H1 (cell line): ENCODE measurements around the gene CACNG1. TPM values are rescaled to one million over a fixed set of nuclear protein-coding genes. Genes with fewer than 3 reads are reported as not detected.

Experiments used
- CTCF ChIA-PET: fragments of 300-600 bp; sonication (Branson Sonifier 250); formaldehyde crosslinking; loops from one replicate; lab custom pipeline; 2021; ENCODE audit not compliant: partially characterized antibody; lab: Charles Lee
- POLR2A ChIA-PET: fragments of 300-600 bp; sonication (Branson Sonifier 250); formaldehyde crosslinking; loops from one replicate; lab custom pipeline; 2021; ENCODE audit warnings: inconsistent platforms; ENCODE audit not compliant: partially characterized antibody; lab: Charles Lee
- DNase-seq, 2 experiments: peaks; one replicate each; pipeline versions ENCODE4 v3.0.0 to v3.0.0-alpha.2; 2010 to 2022; ENCODE audit warnings: low spot score in 2 of 2, low read depth in 1 of 2, mixed read lengths in 1 of 2
- FAIRE-seq: peaks from 2 replicates; lab custom pipeline; 2011; peaks lifted over from hg19 to GRCh38; lab: Jason Lieb, UNC
- H2AFZ ChIP-seq: 2 replicates; pipeline ENCODE4 v1.8.1; 2012; ENCODE audit warnings: low read length, inconsistent platforms
- H2AK5ac ChIP-seq: 2 replicates; pipeline ENCODE4 v1.6.1; 2013; ENCODE audit warnings: low read depth, low read length
- H2BK120ac ChIP-seq: replicated peaks from 2 replicates; pipeline ENCODE3; 2013; ENCODE audit warnings: low read depth, low read length, inconsistent platforms
- H2BK12ac ChIP-seq: 2 replicates; pipeline ENCODE4 v1.6.1; 2013; ENCODE audit warnings: low read depth, low read length
- H2BK15ac ChIP-seq: 2 replicates; pipeline ENCODE4 v1.6.1; 2013; ENCODE audit warnings: low read length
- H2BK20ac ChIP-seq: 2 replicates; pipeline ENCODE4 v1.6.1; 2013; ENCODE audit warnings: low read length
- H2BK5ac ChIP-seq: 2 replicates; pipeline ENCODE4 v1.6.1; 2013; ENCODE audit warnings: low read depth, low read length
- H3K14ac ChIP-seq: 2 replicates; pipeline ENCODE4 v1.6.1; 2013; ENCODE audit warnings: inconsistent platforms; ENCODE audit not compliant: insufficient read length
- H3K18ac ChIP-seq: 2 replicates; pipeline ENCODE4 v1.6.1; 2013; ENCODE audit warnings: low read length; ENCODE audit errors: extremely low read depth
- H3K23ac ChIP-seq: 2 replicates; pipeline ENCODE4 v1.6.1; 2013; ENCODE audit warnings: inconsistent platforms; ENCODE audit not compliant: insufficient read length
- H3K23me2 ChIP-seq: 2 replicates; pipeline ENCODE4 v1.6.1; 2013; ENCODE audit warnings: low read depth, low read length
- H3K27ac ChIP-seq: 2 replicates; pipeline ENCODE4 v1.6.1; 2011; ENCODE audit warnings: low read depth, low read length, inconsistent platforms
- H3K27me3 ChIP-seq, 4 experiments: replicated peaks in 1 of 4; 1 replicate in 1 of 4; 2 replicates in 3 of 4; pipeline versions ENCODE4 v1.6.1 to v1.8.1; 2011 to 2013; ENCODE audit warnings: low read length in 3 of 4, mild to moderate bottlenecking in 3 of 4, inconsistent platforms in 2 of 4, mixed read lengths in 2 of 4, moderate library complexity in 1 of 4; ENCODE audit not compliant: control insufficient read depth in 3 of 4, insufficient read depth in 3 of 4; ENCODE audit errors: extremely low read depth in 1 of 4
- H3K36me3 ChIP-seq, 4 experiments: 2 replicates each; pipeline versions ENCODE4 v1.6.1 to v1.8.1; 2011 to 2013; ENCODE audit warnings: mild to moderate bottlenecking in 4 of 4, low read length in 3 of 4, moderate library complexity in 2 of 4, control low read depth in 1 of 4, inconsistent platforms in 1 of 4; ENCODE audit not compliant: insufficient read depth in 4 of 4, control insufficient read depth in 2 of 4
- H3K4ac ChIP-seq: replicated peaks from 2 replicates; pipeline ENCODE3; 2013; ENCODE audit warnings: low read length, low read depth, mixed read lengths, inconsistent platforms; ENCODE audit not compliant: insufficient read length
- H3K4me1 ChIP-seq, 4 experiments: replicated peaks in 1 of 4; 1 replicate in 1 of 4; 2 replicates in 3 of 4; pipeline versions ENCODE4 v1.6.1 to v1.8.1; 2011 to 2013; ENCODE audit warnings: low read length in 3 of 4, inconsistent platforms in 2 of 4, mixed read lengths in 1 of 4; ENCODE audit not compliant: insufficient read depth in 4 of 4, control insufficient read depth in 3 of 4
- H3K4me2 ChIP-seq, 2 experiments: 2 replicates each; pipeline versions ENCODE4 v1.6.1 to v1.8.1; 2011 to 2013; ENCODE audit warnings: low read depth in 2 of 2, low read length in 2 of 2, control low read depth in 1 of 2, inconsistent platforms in 1 of 2, mild to moderate bottlenecking in 1 of 2; ENCODE audit not compliant: insufficient read depth in 1 of 2
- H3K4me3 ChIP-seq, 4 experiments: fragments of 200-600, 300-600 bp in 1 of 4; sonication (generic), shearing (Covaris generic), sonication (Bioruptor Twin) in 1 of 4; 2 replicates each; pipeline versions ENCODE4 v1.5.1 to v1.8.1; 2011 to 2016; ENCODE audit warnings: low read length in 4 of 4, low read depth in 3 of 4, control low read depth in 2 of 4, inconsistent platforms in 2 of 4, mild to moderate bottlenecking in 2 of 4, mixed read lengths in 1 of 4, moderate library complexity in 1 of 4; ENCODE audit not compliant: insufficient read depth in 2 of 4; ENCODE audit errors: extremely low read depth in 1 of 4
- H3K56ac ChIP-seq: replicated peaks from 2 replicates; pipeline ENCODE3; 2013; ENCODE audit warnings: low read depth, mild to moderate bottlenecking, mixed read lengths, low read length, inconsistent platforms; ENCODE audit not compliant: insufficient read length
- H3K79me1 ChIP-seq: 2 replicates; pipeline ENCODE4 v1.6.1; 2013; ENCODE audit warnings: low read depth, low read length, control low read depth
- H3K79me2 ChIP-seq, 2 experiments: 2 replicates each; pipeline versions ENCODE4 v1.6.1 to v1.8.1; 2012 to 2013; ENCODE audit warnings: low read length in 2 of 2, mild to moderate bottlenecking in 2 of 2, inconsistent platforms in 1 of 2; ENCODE audit not compliant: insufficient read depth in 2 of 2, control insufficient read depth in 1 of 2
- H3K9ac ChIP-seq, 4 experiments: replicated peaks in 1 of 4; 1 replicate in 1 of 4; 2 replicates in 3 of 4; pipeline versions ENCODE4 v1.6.1 to v1.8.1; 2011 to 2013; ENCODE audit warnings: low read depth in 3 of 4, low read length in 3 of 4, control low read depth in 2 of 4, mild to moderate bottlenecking in 2 of 4, moderate library complexity in 2 of 4, inconsistent platforms in 1 of 4; ENCODE audit errors: extremely low read depth in 1 of 4
- H3K9me3 ChIP-seq, 2 experiments: 2 replicates each; pipeline versions ENCODE4 v1.6.1 to v1.8.1; 2012 to 2013; ENCODE audit warnings: mild to moderate bottlenecking in 2 of 2, moderate library complexity in 2 of 2, control low read depth in 1 of 2, inconsistent platforms in 1 of 2, low read depth in 1 of 2, low read length in 1 of 2, mixed read lengths in 1 of 2; ENCODE audit not compliant: insufficient read depth in 2 of 2
- H4K20me1 ChIP-seq, 2 experiments: replicated peaks in 1 of 2; 2 replicates each; pipeline versions ENCODE3 to v1.8.1; 2011 to 2013; ENCODE audit warnings: inconsistent platforms in 2 of 2, low read length in 2 of 2, mild to moderate bottlenecking in 1 of 2; ENCODE audit not compliant: insufficient read depth in 2 of 2, control insufficient read depth in 1 of 2
- H4K5ac ChIP-seq: 2 replicates; pipeline ENCODE4 v1.6.1; 2013; ENCODE audit warnings: low read length, low read depth, mixed read lengths, inconsistent platforms; ENCODE audit not compliant: insufficient read length
- H4K8ac ChIP-seq: 2 replicates; pipeline ENCODE4 v1.8.0; 2013; ENCODE audit warnings: mild to moderate bottlenecking, moderate library complexity, low read length, inconsistent platforms; ENCODE audit not compliant: insufficient read depth; ENCODE audit errors: extremely low read depth
- H4K91ac ChIP-seq: replicated peaks from 2 replicates; pipeline ENCODE3; 2013; ENCODE audit warnings: low read length, mixed read lengths, inconsistent platforms; ENCODE audit not compliant: insufficient read length
- BRCA1 ChIP-seq: IDR thresholded peaks from 2 replicates; pipeline ENCODE4 v1.6.1; 2012; ENCODE audit warnings: low read depth, low read length, improper control_type of control experiment
- CEBPB ChIP-seq: IDR thresholded peaks from 2 replicates; pipeline ENCODE4 v1.6.1; 2012; ENCODE audit warnings: low read depth, low read length
- CHD1 ChIP-seq: IDR thresholded peaks from 2 replicates; pipeline ENCODE4 v1.6.1; 2012; ENCODE audit warnings: low read depth, low read length, improper control_type of control experiment
- GABPA ChIP-seq: IDR thresholded peaks from 2 replicates; pipeline ENCODE4 v1.6.1; 2011; ENCODE audit warnings: mild to moderate bottlenecking, low read length, moderate library complexity, borderline replicate concordance; ENCODE audit not compliant: insufficient read depth
- KDM1A ChIP-seq: fragments of 200-600, 300-600 bp; sonication (generic); IDR thresholded peaks from 2 replicates; pipeline ENCODE4 v1.7.1; 2016; ENCODE audit warnings: mild to moderate bottlenecking, low read length, borderline replicate concordance
- KDM5A ChIP-seq: fragments of 200-600 bp; IDR thresholded peaks from 2 replicates; pipeline ENCODE4 v1.7.1; 2012; ENCODE audit warnings: mild to moderate bottlenecking, low read length, inconsistent platforms, mixed read lengths
- RAD21 ChIP-seq, 2 experiments: IDR thresholded peaks in 1 of 2; conservative IDR thresholded peaks in 1 of 2; 2 replicates each; pipeline ENCODE4 v1.6.1; 2011; ENCODE audit warnings: low read depth in 2 of 2, low read length in 2 of 2, improper control_type of control experiment in 1 of 2, inconsistent platforms in 1 of 2, mild to moderate bottlenecking in 1 of 2, moderate library complexity in 1 of 2
- SIN3A ChIP-seq, 2 experiments: IDR thresholded peaks in 1 of 2; conservative IDR thresholded peaks in 1 of 2; 2 replicates each; pipeline ENCODE4 v1.6.1; 2011 to 2012; ENCODE audit warnings: low read length in 2 of 2, improper control_type of control experiment in 1 of 2, low read depth in 1 of 2, mild to moderate bottlenecking in 1 of 2
- SIX5 ChIP-seq: IDR thresholded peaks from 2 replicates; pipeline ENCODE4 v1.6.1; 2011; ENCODE audit warnings: mild to moderate bottlenecking, low read depth, low read length
- SP1 ChIP-seq: IDR thresholded peaks from 2 replicates; pipeline ENCODE4 v1.6.1; 2011; ENCODE audit warnings: low read depth, low read length
- SRF ChIP-seq: IDR thresholded peaks from 2 replicates; pipeline ENCODE4 v1.6.1; 2011; ENCODE audit warnings: mild to moderate bottlenecking, low read depth, low read length, moderate library complexity
- WGBS, 2 experiments: shearing (Covaris generic) in 1 of 2; methylation state at CpG; one replicate each; pipeline versions ENCODE4 v1.1.6 to v1.1.7; 2013 to 2015; ENCODE audit warnings: low lambda C conversion rate in 2 of 2, mixed read lengths in 2 of 2, inconsistent platforms in 1 of 2, low coverage in 1 of 2, missing lambda C conversion rate in 1 of 2; ENCODE audit not compliant: insufficient replicate concordance in 2 of 2, insufficient coverage in 1 of 2, insufficient read length in 1 of 2; ENCODE audit errors: extremely low coverage in 1 of 2, missing lambda C conversion rate in 1 of 2; 5-methylcytosine and 5-hydroxymethylcytosine counted together
- polyA plus RNA-seq, 7 experiments: library from polyadenylated mRNA; depleted of rRNA in 3 of 7; stranded (reverse) in 5 of 7; unstranded in 2 of 7; fragments of >200 nt in 5 of 7; fragments of 200-250 nt in 2 of 7; gene quantifications; 1 replicate in 5 of 7; 2 replicates in 1 of 7; 4 replicates in 1 of 7; pipeline versions ENCODE4 v1.2.1 to v1.2.3, GENCODE V29; 2011 to 2013; ENCODE audit warnings: missing spikeins in 2 of 7, mixed read lengths in 2 of 7
- total RNA-seq: library from RNA; stranded (reverse); fragmentation: NEBNext Ultra II Directional; extraction: Animal tissue kit (Norgen Biotek cat#: 25700); gene quantifications from 2 replicates; pipeline ENCODE4 v1.2.1, GENCODE V29; 2021

CACNG1 gene
- total and polyA plus RNA-seq, 2 of the 8 experiments (the other 6 are each of a cell fraction or from before 2014, with no cell fraction given) = not detected

GRCh38 chr17:67050471-67051154 lies 6.3 kb downstream of the CACNG1 start:
- Histone ChIP-seq H4K5ac (no peak overlapping the region), H3K14ac (no peak overlapping the region), H3K4me1 (no peaks in the 10 kb centered on the region), H4K91ac (no peak overlapping the region), H4K8ac (no peak overlapping the region), H3K9ac (no peak overlapping the region), H3K23ac (no peak overlapping the region), H3K27ac (no peak overlapping the region), H3K79me1 (no peaks in the 10 kb centered on the region), H2AK5ac (no peak overlapping the region), H3K4me2 (no peak overlapping the region), H3K9me3 (peaks cover 7 to 16% of the 10 kb centered on the region in 2 experiments; a peak in 2 of 4 replicates), H3K36me3 (no peaks in the 10 kb centered on the region), H2AFZ (no peak overlapping the region), H3K4ac (no peak overlapping the region), H3K27me3 (no peaks in the 10 kb centered on the region; a peak in 1 of 7 replicates), H3K79me2 (no peaks in the 10 kb centered on the region), H3K23me2 (peaks cover 2% of the 10 kb centered on the region; the same call in 1 of the 2 replicates)
- FAIRE-seq (no peak), DNase-seq (no peak)
- TF ChIP-seq BRCA1 (no peak), SIX5 (no peak), SP1 (no peak), SRF (no peak), SIN3A (conservative IDR thresholded peaks at IDR 0.05 in 1 of 2, IDR thresholded peaks at IDR 0.05 in 1 of 2; ENCODE audit: low read depth in 1 of 2, low read length in 2 of 2) (no peak), RAD21 (IDR thresholded peaks at IDR 0.05 in 1 of 2, conservative IDR thresholded peaks at IDR 0.05 in 1 of 2; ENCODE audit: low read depth in 2 of 2, low read length in 2 of 2) (no peak), KDM1A (no peak), KDM5A (no peak), GABPA (no peak), CHD1 (no peak), CEBPB (no peak)
- TF ChIP-seq, all 59 proteins: peak for 0
- Histone ChIP-seq H3K18ac (no peak overlapping the region), H2BK120ac (no peak overlapping the region), H2BK12ac (no peak overlapping the region), H2BK5ac (no peak overlapping the region), H3K56ac (no peak overlapping the region), H4K20me1 (no peaks in the 10 kb centered on the region), H3K4me3 (no peak overlapping the region), H2BK15ac (no peak overlapping the region), H2BK20ac (no peak overlapping the region)
- ChIA-PET POLR2A (no interaction called here), CTCF (interaction anchor here (0.6 to 1.6 kb wide), 3 partner anchors 14 to 34 kb away, joined by 3 to 5 read pairs (median 3); no protein-coding TSS in a partner anchor)
- 94% methylated on average over 6 of the region's 6 CpGs; no CpG with 5 or more reads in 1 of the 2 experiments for WGBS, 2 experiments
